GM18526 (cell line): ENCODE results near the gene KCNMA1.

Experiments
- POLR2A ChIP-seq: IDR thresholded peaks from 3 replicates; pipeline ENCODE4 v1.6.1; 2011; ENCODE audit not compliant: insufficient read length; ENCODE audit errors: extremely low read depth

Gene KCNMA1

GRCh38 chr10:77529050-77529576 is 108.5 kb downstream of the KCNMA1 start:
- TF ChIP-seq POLR2A: no peak

DNA sequence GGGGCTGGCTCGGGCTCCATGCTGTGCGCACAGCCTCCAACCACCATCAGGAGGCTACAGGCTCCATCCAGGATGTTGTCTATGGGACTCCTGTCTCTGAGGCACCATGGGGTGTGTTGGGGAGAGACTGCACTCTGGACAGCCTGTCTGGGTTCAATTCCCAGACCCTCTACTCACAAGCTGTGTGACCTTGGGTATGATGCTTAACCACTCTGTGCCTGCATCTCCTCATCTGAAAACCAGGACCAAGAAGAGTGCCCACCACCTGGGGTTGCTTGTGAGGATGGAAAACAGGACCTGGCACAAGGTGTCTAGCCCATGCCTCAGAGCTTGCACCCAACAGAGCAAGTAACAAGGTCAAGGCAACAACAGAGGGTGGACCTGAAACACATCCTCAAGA is 109.8 kb downstream of the KCNMA1 start:
- TF ChIP-seq POLR2A: no peak

DNA sequence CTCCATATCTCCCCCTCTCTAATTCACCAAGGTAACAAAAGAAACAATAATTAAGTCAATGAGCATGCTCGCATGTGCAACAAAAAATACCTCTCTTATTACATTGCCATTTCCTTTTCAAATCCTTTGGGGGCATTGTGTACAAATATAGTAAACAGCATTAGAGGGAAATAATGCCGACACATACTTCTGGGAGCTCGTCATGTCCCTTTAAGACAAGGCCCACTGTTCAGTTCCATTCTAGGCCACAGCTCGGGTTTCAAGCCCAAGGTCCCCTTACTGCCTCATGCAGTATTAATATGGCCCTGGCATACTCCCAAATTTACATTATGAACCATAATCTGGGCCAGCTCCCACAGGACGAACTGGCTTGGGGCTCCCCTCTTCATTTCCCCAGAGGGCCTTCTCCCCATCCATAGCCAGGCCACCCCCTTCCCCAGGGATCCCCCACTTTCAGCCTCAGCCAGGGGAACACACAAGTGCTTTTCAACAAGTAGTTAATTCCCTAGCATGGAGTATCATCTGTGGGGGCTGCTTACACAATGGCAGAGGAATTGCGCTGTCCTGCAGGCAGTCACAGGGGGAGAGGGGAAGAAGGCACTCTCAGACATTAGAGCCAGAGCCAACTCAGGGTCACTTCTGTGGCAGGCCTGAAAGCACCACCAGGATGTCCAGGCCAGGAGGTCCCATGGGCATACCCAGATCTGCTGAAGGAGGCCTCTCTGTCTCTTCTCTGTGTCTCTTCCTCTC is 110.6 kb downstream of the KCNMA1 start:
- TF ChIP-seq POLR2A: no peak

GRCh38 chr10:77524281-77524711 is 113.3 kb downstream of the KCNMA1 start:
- TF ChIP-seq POLR2A: no peak

GRCh38 chr10:77522268-77522809 is 115.3 kb downstream of the KCNMA1 start:
- no peak for TF ChIP-seq POLR2A

- no peak for TF ChIP-seq POLR2A
These were observed 116.6 kb downstream of the KCNMA1 start for GRCh38 chr10:77520995-77521394.

DNA sequence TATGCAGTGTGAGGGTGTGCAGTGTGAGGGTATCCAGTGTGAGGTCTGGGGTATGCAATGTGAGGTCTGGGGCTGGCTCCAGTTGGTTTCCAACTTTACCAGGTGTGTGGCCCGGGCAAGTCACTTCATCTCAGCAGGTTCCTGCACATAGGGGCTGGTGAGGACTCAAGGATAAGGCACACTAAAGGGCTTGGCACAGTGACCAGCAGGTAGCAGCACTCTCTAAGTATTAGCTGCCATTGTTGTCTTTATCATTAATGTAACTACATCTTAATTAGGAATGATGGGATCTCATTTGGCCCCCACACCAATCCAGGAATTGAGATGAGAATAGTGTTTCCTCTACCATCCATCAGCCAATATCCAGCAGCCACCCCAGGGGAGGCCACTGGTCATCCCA is 117.3 kb downstream of the KCNMA1 start:
- no peak for TF ChIP-seq POLR2A

- TF ChIP-seq POLR2A: no peak
These were observed 118.7 kb downstream of the KCNMA1 start for GRCh38 chr10:77518910-77519274.

- TF ChIP-seq POLR2A: no peak
These were observed 119.2 kb downstream of the KCNMA1 start for GRCh38 chr10:77518241-77518909.

DNA sequence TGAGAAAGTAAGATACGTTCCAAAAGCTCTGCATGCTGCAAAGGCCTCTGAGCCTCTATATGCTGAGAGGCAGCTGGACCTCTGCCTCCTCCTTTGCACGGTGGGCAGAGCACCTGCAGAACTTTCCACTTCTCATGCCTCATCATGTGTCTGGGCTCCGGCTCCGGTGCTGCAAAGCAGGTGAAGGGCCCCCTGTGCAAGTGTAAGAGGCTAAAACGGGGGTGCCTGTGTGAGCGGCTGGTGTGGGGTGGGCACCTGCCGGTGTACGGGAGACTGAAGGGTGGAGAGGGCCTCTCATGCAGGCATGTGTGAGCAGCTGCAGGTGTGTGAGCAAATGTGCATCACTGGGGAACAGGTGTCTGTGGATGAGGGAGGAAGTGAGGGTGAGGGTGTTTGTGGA is 121.0 kb downstream of the KCNMA1 start:
- TF ChIP-seq POLR2A: no peak

DNA sequence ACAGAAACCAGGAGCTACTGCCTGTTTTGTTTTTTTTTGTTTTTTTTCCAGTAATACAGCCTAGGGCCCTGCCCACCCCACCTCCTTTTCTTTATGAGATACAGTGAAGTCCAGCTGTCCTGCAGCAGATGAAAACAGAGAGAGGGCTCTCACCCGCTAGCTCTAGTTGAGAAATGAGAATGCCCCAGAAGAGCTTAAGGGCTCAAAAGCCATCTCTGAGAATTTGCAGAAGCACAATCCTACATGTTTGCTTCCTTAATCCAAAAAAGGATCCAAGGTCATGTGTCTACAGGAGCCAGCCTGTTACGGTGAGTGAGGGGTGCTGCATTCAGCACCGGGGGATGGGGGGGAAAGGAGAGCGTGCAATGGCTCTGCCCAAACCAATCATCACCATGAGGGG is 122.7 kb downstream of the KCNMA1 start:
- no peak for TF ChIP-seq POLR2A

GRCh38 chr10:77513781-77514331 is 123.8 kb downstream of the KCNMA1 start:
- no peak for TF ChIP-seq POLR2A

GRCh38 chr10:77513220-77513619 is 124.4 kb downstream of the KCNMA1 start:
- no peak for TF ChIP-seq POLR2A

DNA sequence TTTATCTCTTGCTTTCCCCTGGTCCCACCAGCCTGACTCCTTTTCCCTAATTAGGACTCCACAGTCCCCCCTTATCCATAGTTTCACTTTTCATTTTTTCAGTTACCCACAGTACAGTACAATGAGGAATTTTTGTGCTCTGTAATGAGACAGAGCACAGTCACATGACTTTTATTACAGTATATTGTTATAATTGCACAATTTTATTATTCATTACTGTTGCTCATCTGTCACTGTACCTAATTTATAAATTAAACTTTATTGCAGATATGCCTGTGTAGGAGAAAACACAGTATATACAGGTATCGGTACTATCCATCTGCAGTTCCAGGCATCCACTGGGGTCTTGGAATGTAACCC is 125.4 kb downstream of the KCNMA1 start:
- TF ChIP-seq POLR2A: no peak

GRCh38 chr10:77511498-77512218 is 126.0 kb downstream of the KCNMA1 start:
- TF ChIP-seq POLR2A: no peak
